Measurements from ENCODE around the gene KATNB1. TPM values are rescaled to one million over a fixed set of nuclear protein-coding genes. Genes with fewer than 3 reads are reported as not detected.

KATNB1 gene
- total RNA-seq, 1 experiment from 2014 or later, result 60.4 TPM

DNA sequence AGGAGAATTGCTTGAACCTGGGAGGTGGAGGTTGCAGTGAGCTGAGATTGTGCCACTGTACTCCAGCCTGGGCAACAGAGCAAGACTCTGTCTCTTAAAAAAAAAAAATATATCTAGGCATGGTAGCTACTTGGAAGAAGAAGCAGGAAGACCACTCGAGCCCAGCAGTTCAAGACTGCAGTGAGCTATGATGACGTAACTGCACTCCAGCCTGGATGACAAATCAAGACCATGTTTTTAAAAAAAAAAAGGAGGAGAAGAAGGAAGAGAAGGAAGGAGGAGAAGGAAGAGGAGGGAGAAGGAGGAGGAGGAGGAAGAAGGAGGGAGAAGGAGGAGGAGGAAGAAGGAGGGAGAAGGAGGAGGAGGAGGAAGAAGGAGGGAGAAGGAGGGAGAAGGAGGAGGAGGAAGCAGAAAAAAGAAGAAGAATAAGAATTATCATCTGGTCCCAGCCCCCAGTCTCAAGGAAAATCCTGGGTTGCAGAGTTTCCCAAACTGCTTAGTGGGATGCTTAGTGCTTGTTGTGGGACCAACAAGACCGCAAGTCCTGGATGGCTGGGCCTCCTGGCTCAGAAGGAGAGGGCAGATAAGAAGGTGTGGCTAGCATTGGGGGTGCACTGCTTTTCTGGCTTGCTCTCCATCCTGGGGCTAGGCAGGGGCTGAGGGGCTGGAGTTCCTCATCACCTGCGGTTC, 44.6 kb upstream of the KATNB1 start:
- TF ChIP-seq ZNF232 (CRISPR knock-in tag; IDR thresholded peaks at IDR 0.05) (no peak), IRF2 (CRISPR knock-in tag; IDR thresholded peaks at IDR 0.05; ENCODE audit: borderline replicate concordance, low read depth) (no peak), ETV6 (CRISPR knock-in tag; IDR thresholded peaks at IDR 0.05) (no peak), SP1 (CRISPR knock-in tag; conservative IDR thresholded peaks at IDR 0.05) (no peak), GRHL2 (CRISPR knock-in tag; IDR thresholded peaks at IDR 0.05; ENCODE audit: insufficient replicate concordance, severe bottlenecking) (no peak), MYBL2 (CRISPR knock-in tag; IDR thresholded peaks at IDR 0.05) (no peak), KAT7 (CRISPR knock-in tag; IDR thresholded peaks at IDR 0.05; ENCODE audit: borderline replicate concordance) (no peak), NFATC4 (CRISPR knock-in tag; IDR thresholded peaks at IDR 0.05) (no peak), ZNF423 (CRISPR knock-in tag; IDR thresholded peaks at IDR 0.05) (no peak), ZNF317 (CRISPR knock-in tag; IDR thresholded peaks at IDR 0.05; ENCODE audit: borderline replicate concordance, low read depth) (no peak), FOXK1 (CRISPR knock-in tag; IDR thresholded peaks at IDR 0.05) (no peak), FOXP1 (CRISPR knock-in tag; IDR thresholded peaks at IDR 0.05; ENCODE audit: borderline replicate concordance) (no peak)
- TF ChIP-seq, protein P1, sequence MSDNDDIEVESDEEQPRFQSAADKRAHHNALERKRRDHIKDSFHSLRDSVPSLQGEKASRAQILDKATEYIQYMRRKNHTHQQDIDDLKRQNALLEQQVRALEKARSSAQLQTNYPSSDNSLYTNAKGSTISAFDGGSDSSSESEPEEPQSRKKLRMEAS (CRISPR knock-in tag; IDR thresholded peaks at IDR 0.05), result no peak
- Mint-ChIP-seq H3K4me3 (no peak overlapping the region), H3K27ac (no peak overlapping the region), H3K4me1 (peaks cover 17% of the 10 kb centered on the region), H3K9me3 (no peaks in the 10 kb centered on the region), H3K27me3 (ENCODE audit: low read depth) (no peaks in the 10 kb centered on the region; the same call in 1 of the 2 replicates), H3K36me3 (no peaks in the 10 kb centered on the region)
- CTCF ChIA-PET, result interaction anchor here (0.9 to 2.5 kb wide), 3 partner anchors 23 to 228 kb away, joined by 3 to 8 read pairs (median 3); partner anchors contain the start of gene POLR2C
- POLR2A ChIA-PET, result interaction anchor here (0.6 kb wide), 1 partner anchor 136 kb away, joined by 3 read pairs; no protein-coding TSS in a partner anchor
- no peak for ATAC-seq
- DNase-seq (ENCODE audit: low spot score), result no peak

DNA sequence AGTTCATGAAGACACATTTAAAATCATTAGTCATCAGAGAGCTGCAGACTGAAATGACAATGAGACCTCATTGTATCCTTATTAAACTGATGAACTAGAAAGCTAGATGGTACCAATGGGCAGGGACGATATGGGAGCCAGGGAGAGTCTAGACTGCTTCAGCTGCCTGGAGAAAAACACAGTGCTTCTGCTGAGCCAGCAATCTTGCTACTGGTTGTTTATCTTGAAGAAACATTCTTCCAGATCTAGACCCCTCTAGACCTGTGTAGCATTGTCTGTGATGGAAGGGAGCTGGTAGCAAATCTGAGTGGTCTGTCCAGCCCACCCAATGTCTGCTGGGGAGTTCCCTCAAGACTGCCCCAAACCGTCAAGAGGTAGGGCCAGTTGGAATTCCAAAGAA, 42.9 kb upstream of the KATNB1 start:
- ATAC-seq (no peak), DNase-seq (ENCODE audit: low spot score) (no peak)
- Mint-ChIP-seq H3K9me3 (no peaks in the 10 kb centered on the region), H3K4me3 (no peak overlapping the region), H3K4me1 (peaks cover 17% of the 10 kb centered on the region), H3K27ac (no peak overlapping the region), H3K27me3 (ENCODE audit: low read depth) (no peaks in the 10 kb centered on the region), H3K36me3 (no peaks in the 10 kb centered on the region)
- TF ChIP-seq ZNF232 (CRISPR knock-in tag; IDR thresholded peaks at IDR 0.05) (no peak), PRRX2 (CRISPR knock-in tag; IDR thresholded peaks at IDR 0.05) (no peak), TP53 (CRISPR knock-in tag; IDR thresholded peaks at IDR 0.05) (no peak), ESRRA (CRISPR knock-in tag; IDR thresholded peaks at IDR 0.05; ENCODE audit: borderline replicate concordance) (no peak), ZNF121 (CRISPR knock-in tag; IDR thresholded peaks at IDR 0.05) (no peak), OVOL2 (CRISPR knock-in tag; IDR thresholded peaks at IDR 0.05; ENCODE audit: borderline replicate concordance) (no peak), NFE2L1 (CRISPR knock-in tag; IDR thresholded peaks at IDR 0.05) (no peak), KAT7 (CRISPR knock-in tag; IDR thresholded peaks at IDR 0.05; ENCODE audit: borderline replicate concordance) (no peak)
- TF ChIP-seq, protein P2, sequence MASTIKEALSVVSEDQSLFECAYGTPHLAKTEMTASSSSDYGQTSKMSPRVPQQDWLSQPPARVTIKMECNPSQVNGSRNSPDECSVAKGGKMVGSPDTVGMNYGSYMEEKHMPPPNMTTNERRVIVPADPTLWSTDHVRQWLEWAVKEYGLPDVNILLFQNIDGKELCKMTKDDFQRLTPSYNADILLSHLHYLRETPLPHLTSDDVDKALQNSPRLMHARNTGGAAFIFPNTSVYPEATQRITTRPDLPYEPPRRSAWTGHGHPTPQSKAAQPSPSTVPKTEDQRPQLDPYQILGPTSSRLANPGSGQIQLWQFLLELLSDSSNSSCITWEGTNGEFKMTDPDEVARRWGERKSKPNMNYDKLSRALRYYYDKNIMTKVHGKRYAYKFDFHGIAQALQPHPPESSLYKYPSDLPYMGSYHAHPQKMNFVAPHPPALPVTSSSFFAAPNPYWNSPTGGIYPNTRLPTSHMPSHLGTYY (CRISPR knock-in tag; IDR thresholded peaks at IDR 0.05), result no peak
- TF ChIP-seq, protein P3, sequence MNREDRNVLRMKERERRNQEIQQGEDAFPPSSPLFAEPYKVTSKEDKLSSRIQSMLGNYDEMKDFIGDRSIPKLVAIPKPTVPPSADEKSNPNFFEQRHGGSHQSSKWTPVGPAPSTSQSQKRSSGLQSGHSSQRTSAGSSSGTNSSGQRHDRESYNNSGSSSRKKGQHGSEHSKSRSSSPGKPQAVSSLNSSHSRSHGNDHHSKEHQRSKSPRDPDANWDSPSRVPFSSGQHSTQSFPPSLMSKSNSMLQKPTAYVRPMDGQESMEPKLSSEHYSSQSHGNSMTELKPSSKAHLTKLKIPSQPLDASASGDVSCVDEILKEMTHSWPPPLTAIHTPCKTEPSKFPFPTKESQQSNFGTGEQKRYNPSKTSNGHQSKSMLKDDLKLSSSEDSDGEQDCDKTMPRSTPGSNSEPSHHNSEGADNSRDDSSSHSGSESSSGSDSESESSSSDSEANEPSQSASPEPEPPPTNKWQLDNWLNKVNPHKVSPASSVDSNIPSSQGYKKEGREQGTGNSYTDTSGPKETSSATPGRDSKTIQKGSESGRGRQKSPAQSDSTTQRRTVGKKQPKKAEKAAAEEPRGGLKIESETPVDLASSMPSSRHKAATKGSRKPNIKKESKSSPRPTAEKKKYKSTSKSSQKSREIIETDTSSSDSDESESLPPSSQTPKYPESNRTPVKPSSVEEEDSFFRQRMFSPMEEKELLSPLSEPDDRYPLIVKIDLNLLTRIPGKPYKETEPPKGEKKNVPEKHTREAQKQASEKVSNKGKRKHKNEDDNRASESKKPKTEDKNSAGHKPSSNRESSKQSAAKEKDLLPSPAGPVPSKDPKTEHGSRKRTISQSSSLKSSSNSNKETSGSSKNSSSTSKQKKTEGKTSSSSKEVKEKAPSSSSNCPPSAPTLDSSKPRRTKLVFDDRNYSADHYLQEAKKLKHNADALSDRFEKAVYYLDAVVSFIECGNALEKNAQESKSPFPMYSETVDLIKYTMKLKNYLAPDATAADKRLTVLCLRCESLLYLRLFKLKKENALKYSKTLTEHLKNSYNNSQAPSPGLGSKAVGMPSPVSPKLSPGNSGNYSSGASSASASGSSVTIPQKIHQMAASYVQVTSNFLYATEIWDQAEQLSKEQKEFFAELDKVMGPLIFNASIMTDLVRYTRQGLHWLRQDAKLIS (CRISPR knock-in tag; IDR thresholded peaks at IDR 0.05; ENCODE audit: borderline replicate concordance), result no peak
- TF ChIP-seq, protein P4, sequence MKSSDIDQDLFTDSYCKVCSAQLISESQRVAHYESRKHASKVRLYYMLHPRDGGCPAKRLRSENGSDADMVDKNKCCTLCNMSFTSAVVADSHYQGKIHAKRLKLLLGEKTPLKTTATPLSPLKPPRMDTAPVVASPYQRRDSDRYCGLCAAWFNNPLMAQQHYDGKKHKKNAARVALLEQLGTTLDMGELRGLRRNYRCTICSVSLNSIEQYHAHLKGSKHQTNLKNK (CRISPR knock-in tag; IDR thresholded peaks at IDR 0.05), result no peak
- TF ChIP-seq, protein P1 (CRISPR knock-in tag; IDR thresholded peaks at IDR 0.05), result no peak
- ChIA-PET POLR2A (no interaction called here), CTCF (no interaction called here)
